Endothelial cell (in vitro differentiated cells): Measurements from ENCODE around the gene CRACDL. TPM values are rescaled to one million over a fixed set of nuclear protein-coding genes. Genes with fewer than 3 reads are reported as not detected.

Experiments used
- DNase-seq: peaks from one replicate; pipeline ENCODE4 v3.0.0; 2021; ENCODE audit warnings: low spot score
- H3K27ac Mint-ChIP-seq: one replicate; pipeline ENCODE4 v1.8.0; 2021; ENCODE audit warnings: mixed read lengths, inconsistent platforms; ENCODE audit not compliant: unreplicated experiment
- H3K27me3 Mint-ChIP-seq: one replicate; pipeline ENCODE4 v1.8.0; 2021; ENCODE audit warnings: mild to moderate bottlenecking, moderate library complexity, mixed read lengths, inconsistent platforms; ENCODE audit not compliant: unreplicated experiment
- H3K36me3 Mint-ChIP-seq: one replicate; pipeline ENCODE4 v1.8.0; 2021; ENCODE audit warnings: mild to moderate bottlenecking, low read depth, mixed read lengths, inconsistent platforms; ENCODE audit not compliant: unreplicated experiment
- H3K4me1 Mint-ChIP-seq: one replicate; pipeline ENCODE4 v1.8.0; 2021; ENCODE audit warnings: mild to moderate bottlenecking, mixed read lengths, inconsistent platforms; ENCODE audit not compliant: unreplicated experiment
- H3K4me3 Mint-ChIP-seq: one replicate; pipeline ENCODE4 v1.8.0; 2021; ENCODE audit warnings: mild to moderate bottlenecking, mixed read lengths, inconsistent platforms; ENCODE audit not compliant: unreplicated experiment
- H3K9me3 Mint-ChIP-seq: one replicate; pipeline ENCODE4 v1.8.0; 2021; ENCODE audit warnings: mixed read lengths, inconsistent platforms; ENCODE audit not compliant: unreplicated experiment
- total RNA-seq: library from RNA; stranded (reverse); fragmentation: NEBNext Ultra II Directional; extraction: Animal tissue kit (Norgen Biotek cat#: 25700); gene quantifications from one replicate; pipeline ENCODE4 v1.2.1, GENCODE V29; 2021; ENCODE audit not compliant: unreplicated experiment
- TF ChIP-seq, protein P1 (sequence below): fragments of 200-600 bp; sonication (generic); IDR thresholded peaks from one replicate; pipeline ENCODE4 v1.5.0; 2021; ENCODE audit warnings: antibody characterized with exemption; ENCODE audit not compliant: unreplicated experiment

CRACDL gene
- total RNA-seq, 1 donor from 2014 or later = 3.3 TPM

DNA sequence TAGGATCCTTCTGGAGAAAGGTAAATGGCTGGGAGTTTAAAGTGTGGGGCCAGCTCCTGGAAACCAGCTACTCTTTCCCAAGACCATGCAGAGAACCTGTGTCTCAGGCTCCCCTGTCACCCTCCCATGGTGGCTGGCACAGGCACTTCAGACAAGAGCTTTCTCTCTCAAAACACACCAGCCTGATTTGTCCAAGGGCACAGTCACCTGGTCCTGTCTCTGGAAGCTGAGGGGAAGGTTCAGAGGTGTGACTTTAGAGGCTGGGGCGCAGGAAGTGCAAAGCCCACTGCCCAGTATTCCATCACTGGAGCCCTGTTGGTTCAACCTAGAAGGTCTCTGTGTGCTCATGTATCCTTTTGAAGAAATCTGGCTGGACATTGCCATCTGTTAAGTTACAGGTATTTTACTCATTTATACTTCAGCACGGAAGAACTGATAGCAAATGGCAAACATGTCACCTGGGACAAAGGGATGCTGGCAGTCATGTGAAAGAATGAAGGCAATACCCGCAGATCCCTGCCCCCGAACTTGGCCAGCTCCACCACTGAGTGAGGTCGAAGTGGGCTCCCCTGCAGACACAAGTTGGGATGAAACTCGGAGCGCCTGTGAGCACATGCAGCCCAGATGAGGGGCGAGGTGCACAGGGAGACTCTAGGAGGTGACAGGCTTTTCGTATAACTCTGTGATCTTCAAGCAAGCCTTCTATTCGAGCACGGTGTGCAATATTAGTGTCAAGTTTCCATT, 108.2 kb downstream of the CRACDL start:
- TF ChIP-seq, protein P1, sequence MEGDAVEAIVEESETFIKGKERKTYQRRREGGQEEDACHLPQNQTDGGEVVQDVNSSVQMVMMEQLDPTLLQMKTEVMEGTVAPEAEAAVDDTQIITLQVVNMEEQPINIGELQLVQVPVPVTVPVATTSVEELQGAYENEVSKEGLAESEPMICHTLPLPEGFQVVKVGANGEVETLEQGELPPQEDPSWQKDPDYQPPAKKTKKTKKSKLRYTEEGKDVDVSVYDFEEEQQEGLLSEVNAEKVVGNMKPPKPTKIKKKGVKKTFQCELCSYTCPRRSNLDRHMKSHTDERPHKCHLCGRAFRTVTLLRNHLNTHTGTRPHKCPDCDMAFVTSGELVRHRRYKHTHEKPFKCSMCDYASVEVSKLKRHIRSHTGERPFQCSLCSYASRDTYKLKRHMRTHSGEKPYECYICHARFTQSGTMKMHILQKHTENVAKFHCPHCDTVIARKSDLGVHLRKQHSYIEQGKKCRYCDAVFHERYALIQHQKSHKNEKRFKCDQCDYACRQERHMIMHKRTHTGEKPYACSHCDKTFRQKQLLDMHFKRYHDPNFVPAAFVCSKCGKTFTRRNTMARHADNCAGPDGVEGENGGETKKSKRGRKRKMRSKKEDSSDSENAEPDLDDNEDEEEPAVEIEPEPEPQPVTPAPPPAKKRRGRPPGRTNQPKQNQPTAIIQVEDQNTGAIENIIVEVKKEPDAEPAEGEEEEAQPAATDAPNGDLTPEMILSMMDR = no peak
- Mint-ChIP-seq H3K4me1 (peaks cover 52% of the 10 kb centered on the region), H3K27ac (no peak overlapping the region), H3K4me3 (no peak overlapping the region), H3K36me3 (peaks cover 3% of the 10 kb centered on the region), H3K27me3 (peaks cover 4% of the 10 kb centered on the region), H3K9me3 (no peaks in the 10 kb centered on the region)
- no peak for DNase-seq

DNA sequence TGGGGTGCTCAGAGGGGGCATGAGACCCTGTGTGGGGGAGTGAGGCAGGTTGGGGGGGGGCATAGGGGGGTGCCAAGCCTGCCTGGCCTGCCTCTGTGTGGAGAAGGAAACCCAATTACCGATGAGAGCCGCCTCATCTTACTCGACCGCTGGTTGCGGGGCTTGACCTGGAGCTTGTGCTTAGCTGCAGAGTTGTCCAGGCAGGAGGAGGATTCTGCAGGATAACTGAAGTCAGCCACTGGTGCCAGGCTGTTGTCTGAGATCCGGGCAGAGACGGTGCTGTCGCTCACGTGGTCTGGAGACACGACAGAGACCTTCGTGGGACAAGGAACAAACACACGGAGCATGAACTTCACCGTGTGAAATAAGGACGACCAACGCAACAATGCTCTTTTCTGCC, 109.2 kb downstream of the CRACDL start:
- Mint-ChIP-seq H3K27ac (no peak overlapping the region), H3K27me3 (peaks cover 4% of the 10 kb centered on the region), H3K4me1 (peaks cover 44% of the 10 kb centered on the region), H3K9me3 (no peaks in the 10 kb centered on the region), H3K4me3 (no peak overlapping the region), H3K36me3 (peaks cover 3% of the 10 kb centered on the region)
- TF ChIP-seq, protein P1 = no peak
- no peak for DNase-seq

DNA sequence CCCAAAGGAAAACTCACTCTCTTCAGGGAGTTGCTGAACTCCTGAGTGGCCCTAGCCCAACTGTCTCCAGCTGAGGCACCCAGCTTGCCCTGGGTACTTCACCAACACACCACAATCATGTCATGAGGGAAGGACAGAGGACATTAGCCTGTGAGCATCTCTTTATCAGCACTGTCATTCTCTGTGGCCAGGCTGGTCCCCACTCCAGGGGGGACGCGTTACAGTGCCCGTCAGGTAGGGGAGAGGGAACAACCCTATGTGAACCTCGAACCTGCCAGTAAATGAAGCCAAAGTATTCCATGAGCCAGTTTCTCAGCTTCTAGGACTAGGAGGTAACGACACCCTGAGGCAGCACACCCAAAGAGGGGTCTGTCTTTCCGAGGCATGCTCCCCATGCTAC, 110.2 kb downstream of the CRACDL start:
- Mint-ChIP-seq H3K4me1 (peaks cover 41% of the 10 kb centered on the region), H3K27ac (no peak overlapping the region), H3K4me3 (no peak overlapping the region), H3K9me3 (no peaks in the 10 kb centered on the region), H3K27me3 (peaks cover 4% of the 10 kb centered on the region), H3K36me3 (peaks cover 3% of the 10 kb centered on the region)
- TF ChIP-seq, protein P1 = no peak
- no peak for DNase-seq

DNA sequence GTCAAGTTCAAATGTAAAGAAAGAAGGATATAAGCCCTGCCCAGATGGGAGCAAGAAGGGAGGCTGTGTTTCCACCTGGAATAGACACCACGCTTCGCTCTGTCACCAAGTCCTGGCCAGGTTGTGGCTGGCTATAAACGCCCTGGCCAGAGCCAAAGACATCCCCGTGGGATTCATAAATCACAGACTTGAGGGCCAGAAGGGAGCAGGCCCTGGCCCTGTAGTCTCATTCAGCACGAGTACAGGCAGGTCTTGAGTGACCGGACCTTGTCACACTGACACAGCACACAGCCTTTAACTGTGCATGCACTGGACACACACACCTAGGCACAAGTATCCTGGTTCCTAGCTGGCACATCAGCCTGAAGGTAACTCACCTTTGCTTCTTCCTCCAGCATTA, 110.6 kb downstream of the CRACDL start:
- no peaks in the 10 kb centered on the region for H3K9me3 Mint-ChIP-seq
- H3K27ac Mint-ChIP-seq = no peak overlapping the region
- peaks cover 3% of the 10 kb centered on the region for H3K36me3 Mint-ChIP-seq
- peaks cover 4% of the 10 kb centered on the region for H3K27me3 Mint-ChIP-seq
- H3K4me3 Mint-ChIP-seq = no peak overlapping the region
- peaks cover 41% of the 10 kb centered on the region for H3K4me1 Mint-ChIP-seq
- DNase-seq = no peak
- TF ChIP-seq, protein P1 = no peak

DNA sequence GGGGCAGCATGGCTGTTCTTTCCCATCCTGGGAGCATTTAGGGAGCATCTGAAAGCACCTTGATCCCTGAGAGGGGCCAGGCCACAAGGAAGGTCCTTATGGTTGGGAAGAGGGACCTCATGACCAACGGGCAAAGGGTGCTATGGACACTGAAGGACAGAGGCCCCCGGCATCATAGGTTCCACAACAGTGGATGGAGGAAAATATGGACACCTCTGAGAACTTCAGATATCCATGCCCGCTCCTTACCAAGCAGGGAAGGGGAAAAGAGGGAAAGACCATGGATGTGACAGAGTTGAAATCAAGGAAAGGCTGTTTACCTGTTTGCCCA, 111.0 kb downstream of the CRACDL start:
- H3K27ac Mint-ChIP-seq = no peak overlapping the region
- H3K4me1 Mint-ChIP-seq = peaks cover 41% of the 10 kb centered on the region
- H3K9me3 Mint-ChIP-seq = no peaks in the 10 kb centered on the region
- no peak overlapping the region for H3K4me3 Mint-ChIP-seq
- DNase-seq = no peak
- peaks cover 4% of the 10 kb centered on the region for H3K27me3 Mint-ChIP-seq
- TF ChIP-seq, protein P1 = no peak
- H3K36me3 Mint-ChIP-seq = peaks cover 3% of the 10 kb centered on the region
